ENCODE data around the gene ITCH. TPM values are rescaled to one million over a fixed set of nuclear protein-coding genes. Genes with fewer than 3 reads are reported as not detected.
A peak's percentile ranks its signal among the peaks of the same experiment; 100 is the strongest.
"Not testable (repeated sequence)": the region's sequence is repeated elsewhere in the genome, so short reads cannot be mapped to it uniquely, and the experiment has no call there.

The ITCH gene
- total RNA-seq, 2 experiments from 2014 or later, result 44.2 to 47.0 TPM

DNA sequence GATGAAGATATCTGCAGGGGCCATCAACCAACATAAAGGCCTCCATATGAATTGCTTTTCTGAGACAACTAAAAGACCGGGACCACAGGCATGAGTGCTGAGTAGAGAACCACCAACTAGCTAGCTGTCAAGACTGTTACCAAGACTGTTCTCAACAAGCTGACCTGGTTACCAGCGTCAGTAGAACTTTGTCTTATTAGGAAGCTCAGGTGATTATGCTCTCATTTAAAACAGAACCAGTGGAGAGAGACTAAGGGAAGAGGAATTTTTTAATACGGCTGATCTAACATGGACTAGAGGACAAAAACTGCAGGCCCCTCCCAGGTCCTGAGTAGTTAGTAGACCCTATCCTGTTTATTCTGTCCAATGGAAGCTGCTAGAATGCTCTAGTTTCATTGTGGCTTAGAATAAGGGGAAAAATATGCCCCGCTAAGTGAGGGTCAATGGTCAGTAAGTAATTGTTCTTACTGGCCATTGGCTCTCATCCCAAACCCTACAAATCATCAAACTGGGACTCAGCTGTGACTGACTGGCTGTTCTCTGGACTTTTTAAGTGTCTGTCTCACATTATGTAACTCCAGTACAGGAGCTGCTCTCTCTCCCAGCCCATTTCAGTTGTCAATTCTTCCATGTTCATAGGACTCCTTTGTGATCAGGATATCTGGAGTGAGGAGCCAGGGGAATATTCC, 149.3 kb downstream of the ITCH start:
- no peaks in the 10 kb centered on the region for H3K9me3 Mint-ChIP-seq
- peaks cover 23% of the 10 kb centered on the region for H3K36me3 ChIP-seq (ENCODE audit: insufficient read depth, low read length)
- H3K36me3 Mint-ChIP-seq (ENCODE audit: low read depth), result peaks cover 51% of the 10 kb centered on the region
- intact Hi-C loops (cut with DNase I, micrococcal nuclease), result loop anchor here (10.0 kb wide), 2 partner anchors 362 to 398 kb away; partner anchors contain the start of genes EIF2S2 (in 2 of the 2), ACSS2 (in 1 of the 2) and GGT7 (in 1 of the 2)
- H3K9me3 ChIP-seq (ENCODE audit: control insufficient read depth in 1 of 2, insufficient read depth in 1 of 2, low read length in 2 of 2), result no peaks in the 10 kb centered on the region
- peaks cover 16% of the 10 kb centered on the region for H3K4me1 ChIP-seq (ENCODE audit: insufficient read depth, low read length)
- TF ChIP-seq, protein P1, sequence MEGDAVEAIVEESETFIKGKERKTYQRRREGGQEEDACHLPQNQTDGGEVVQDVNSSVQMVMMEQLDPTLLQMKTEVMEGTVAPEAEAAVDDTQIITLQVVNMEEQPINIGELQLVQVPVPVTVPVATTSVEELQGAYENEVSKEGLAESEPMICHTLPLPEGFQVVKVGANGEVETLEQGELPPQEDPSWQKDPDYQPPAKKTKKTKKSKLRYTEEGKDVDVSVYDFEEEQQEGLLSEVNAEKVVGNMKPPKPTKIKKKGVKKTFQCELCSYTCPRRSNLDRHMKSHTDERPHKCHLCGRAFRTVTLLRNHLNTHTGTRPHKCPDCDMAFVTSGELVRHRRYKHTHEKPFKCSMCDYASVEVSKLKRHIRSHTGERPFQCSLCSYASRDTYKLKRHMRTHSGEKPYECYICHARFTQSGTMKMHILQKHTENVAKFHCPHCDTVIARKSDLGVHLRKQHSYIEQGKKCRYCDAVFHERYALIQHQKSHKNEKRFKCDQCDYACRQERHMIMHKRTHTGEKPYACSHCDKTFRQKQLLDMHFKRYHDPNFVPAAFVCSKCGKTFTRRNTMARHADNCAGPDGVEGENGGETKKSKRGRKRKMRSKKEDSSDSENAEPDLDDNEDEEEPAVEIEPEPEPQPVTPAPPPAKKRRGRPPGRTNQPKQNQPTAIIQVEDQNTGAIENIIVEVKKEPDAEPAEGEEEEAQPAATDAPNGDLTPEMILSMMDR (IDR thresholded peaks at IDR 0.05), result no peak
- H3K27me3 ChIP-seq (ENCODE audit: control insufficient read depth in 1 of 2, insufficient read depth in 2 of 2, low read length in 2 of 2), result no peaks in the 10 kb centered on the region
- no peak overlapping the region for H3K4me3 ChIP-seq (ENCODE audit: low read length)
- POLR2A ChIA-PET, result interaction anchor here (1.2 kb wide), 1 partner anchor 149 kb away, joined by 3 read pairs; the partner anchor contains the start of gene ITCH
- H3K27me3 Mint-ChIP-seq, result no peaks in the 10 kb centered on the region
- H3K27ac Mint-ChIP-seq, result peak overlapping the region; percentile 80
- no peak for ATAC-seq (ENCODE audit: poor library complexity)
- DNase-seq, result no peak
- no peak overlapping the region for H3K27ac ChIP-seq (ENCODE audit: low read depth in 1 of 2, low read length in 2 of 2)
- H3K4me3 Mint-ChIP-seq, result peak overlapping the region; percentile 80
- peaks cover 41% of the 10 kb centered on the region for H3K4me1 Mint-ChIP-seq (ENCODE audit: low read depth)
- CTCF ChIA-PET, result no interaction called here

GRCh38 chr20:34512955-34513419, 149.9 kb downstream of the ITCH start:
- H3K9me3 ChIP-seq (ENCODE audit: control insufficient read depth in 1 of 2, insufficient read depth in 1 of 2, low read length in 2 of 2), result no peaks in the 10 kb centered on the region
- ChIA-PET POLR2A (interaction anchor here (1.2 kb wide), 1 partner anchor 150 kb away, joined by 3 read pairs; the partner anchor contains the start of gene ITCH), CTCF (no interaction called here)
- TF ChIP-seq, protein P1 (IDR thresholded peaks at IDR 0.05), result no peak
- Mint-ChIP-seq H3K27ac (peak overlapping the region; percentile 80), H3K4me1 (ENCODE audit: low read depth) (peaks cover 44% of the 10 kb centered on the region), H3K9me3 (no peaks in the 10 kb centered on the region), H3K36me3 (ENCODE audit: low read depth) (peaks cover 45% of the 10 kb centered on the region), H3K4me3 (peak overlapping the region; percentile 80), H3K27me3 (no peaks in the 10 kb centered on the region)
- DNase-seq (peak in 2 of 14 experiments; percentile 18 to 23), ATAC-seq (ENCODE audit: poor library complexity) (no peak)
- H3K4me3 ChIP-seq (ENCODE audit: low read length), result no peak overlapping the region
- peaks cover 17% of the 10 kb centered on the region for H3K36me3 ChIP-seq (ENCODE audit: insufficient read depth, low read length)
- H3K4me1 ChIP-seq (ENCODE audit: insufficient read depth, low read length), result peaks cover 21% of the 10 kb centered on the region
- no peaks in the 10 kb centered on the region for H3K27me3 ChIP-seq (ENCODE audit: control insufficient read depth in 1 of 2, insufficient read depth in 2 of 2, low read length in 2 of 2)
- no peak overlapping the region for H3K27ac ChIP-seq (ENCODE audit: low read depth in 1 of 2, low read length in 2 of 2)
- intact Hi-C loops (cut with DNase I, micrococcal nuclease), result loop anchor here (10.0 kb wide), 2 partner anchors 362 to 398 kb away; partner anchors contain the start of genes EIF2S2 (in 2 of the 2), ACSS2 (in 1 of the 2) and GGT7 (in 1 of the 2)

- peak overlapping the region; percentile 45 for H3K4me3 Mint-ChIP-seq
- H3K27me3 ChIP-seq (ENCODE audit: control insufficient read depth in 1 of 2, insufficient read depth in 2 of 2, low read length in 2 of 2); ATAC-seq (ENCODE audit: poor library complexity); POLR2A ChIA-PET; H3K27ac Mint-ChIP-seq; H3K4me3 ChIP-seq (ENCODE audit: low read length); DNase-seq; H3K27me3 Mint-ChIP-seq; H3K9me3 ChIP-seq (ENCODE audit: control insufficient read depth in 1 of 2, insufficient read depth in 1 of 2, low read length in 2 of 2); H3K27ac ChIP-seq (ENCODE audit: low read depth in 1 of 2, low read length in 2 of 2); H3K9me3 Mint-ChIP-seq; H3K36me3 ChIP-seq (ENCODE audit: insufficient read depth, low read length): not testable (repeated sequence)
- H3K4me1 ChIP-seq (ENCODE audit: insufficient read depth, low read length), result peaks cover 27% of the 10 kb centered on the region
- CTCF ChIA-PET, result interaction anchor here (1.0 to 6.4 kb wide), 3 partner anchors 9 to 201 kb away, joined by 4 to 31 read pairs (median 5); no protein-coding TSS in a partner anchor
- peaks cover 54% of the 10 kb centered on the region for H3K4me1 Mint-ChIP-seq (ENCODE audit: low read depth)
- peaks cover 35% of the 10 kb centered on the region for H3K36me3 Mint-ChIP-seq (ENCODE audit: low read depth)
- intact Hi-C loops (cut with DNase I, micrococcal nuclease), result loop anchor here (10.0 kb wide), 2 partner anchors 361 to 399 kb away; partner anchors contain the start of genes EIF2S2 (in 2 of the 2), ACSS2 (in 1 of the 2) and GGT7 (in 1 of the 2)
Observed at GRCh38 chr20:34514034-34514433, 151.0 kb downstream of the ITCH start.
